Ishikawa (cell line): ENCODE measurements around the gene CCDC13.

ENCODE experiments used
- CEBPB ChIP-seq: IDR thresholded peaks from 2 replicates; pipeline ENCODE4 v1.6.1; 2012
- CREB1 ChIP-seq: IDR thresholded peaks from 2 replicates; pipeline ENCODE4 v1.6.1; 2012; ENCODE audit warnings: low read depth
- EP300 ChIP-seq: IDR thresholded peaks from 2 replicates; pipeline ENCODE4 v1.6.1; 2012; ENCODE audit warnings: borderline replicate concordance
- MAX ChIP-seq: IDR thresholded peaks from 2 replicates; pipeline ENCODE4 v1.6.1; 2012
- REST ChIP-seq: IDR thresholded peaks from 2 replicates; pipeline ENCODE4 v1.6.1; 2012; ENCODE audit warnings: low read depth, mild to moderate bottlenecking
- TAF1 ChIP-seq: IDR thresholded peaks from 2 replicates; pipeline ENCODE4 v1.6.1; 2012; ENCODE audit warnings: low read depth, mild to moderate bottlenecking
- TCF12 ChIP-seq: IDR thresholded peaks from 2 replicates; pipeline ENCODE4 v1.6.1; 2012; ENCODE audit warnings: low read depth
- ZBTB7A ChIP-seq: IDR thresholded peaks from 2 replicates; pipeline ENCODE4 v1.6.1; 2012; ENCODE audit warnings: low read depth

DNA sequence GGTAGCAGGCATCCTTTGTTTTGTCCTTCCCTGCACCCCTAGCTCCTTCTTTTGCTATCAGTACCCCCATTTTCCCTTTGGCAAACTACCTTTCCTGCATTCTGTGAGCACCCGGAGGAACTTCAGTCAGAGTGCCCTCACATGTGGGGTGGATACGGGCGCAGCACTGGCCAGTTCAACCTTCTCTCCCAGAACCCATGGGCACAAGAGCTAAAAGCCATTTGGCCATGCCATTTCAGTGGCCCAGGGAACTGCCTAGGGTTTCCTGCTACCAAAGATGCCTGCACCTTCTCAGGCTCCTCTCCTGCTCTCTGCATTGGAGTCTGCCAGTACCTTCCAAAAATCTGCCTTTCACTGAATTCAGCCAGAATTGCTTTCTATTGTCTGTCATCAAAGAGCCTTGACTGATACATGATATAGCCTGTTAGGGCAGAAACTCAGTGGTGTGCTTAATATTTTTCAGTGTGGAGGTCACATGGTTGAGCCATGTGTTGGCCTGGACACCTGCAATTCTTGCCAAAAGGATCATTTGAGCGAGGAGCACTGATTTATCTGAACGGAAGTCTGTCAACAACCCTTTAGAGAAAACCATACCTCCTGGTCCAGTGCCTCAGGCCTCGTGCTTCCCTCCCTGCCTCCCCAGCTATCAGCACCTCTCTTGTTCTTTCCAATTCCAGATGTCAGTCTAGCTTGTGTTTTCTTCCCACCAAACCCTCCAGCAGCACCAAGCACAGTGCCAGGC is 43.5 kb downstream of the CCDC13 start:
- TF ChIP-seq EP300 (no peak), ZBTB7A (no peak), TCF12 (no peak), TAF1 (no peak), CEBPB (no peak), MAX (no peak), CREB1 (no peak), REST (no peak)
